HFFc6 (cell line): ENCODE results near the gene CELSR1. TPM values are rescaled to one million over a fixed set of nuclear protein-coding genes. Genes with fewer than 3 reads are reported as not detected.

ENCODE experiments used
- DNase-seq: peaks from one replicate; pipeline ENCODE4 v3.0.0-alpha.2; 2018
- H3K27ac Mint-ChIP-seq: 2 replicates; pipeline ENCODE4 v1.8.0; 2020; ENCODE audit warnings: mild to moderate bottlenecking, mixed read lengths
- H3K27me3 Mint-ChIP-seq: 2 replicates; pipeline ENCODE4 v1.8.0; 2021; ENCODE audit warnings: mild to moderate bottlenecking, moderate library complexity, mixed read lengths; ENCODE audit not compliant: insufficient read depth
- H3K36me3 Mint-ChIP-seq: 2 replicates; pipeline ENCODE4 v1.8.0; 2021; ENCODE audit warnings: low read depth, mixed read lengths
- H3K4me1 Mint-ChIP-seq: 2 replicates; pipeline ENCODE4 v1.8.0; 2020; ENCODE audit warnings: low read depth, mixed read lengths
- H3K4me3 Mint-ChIP-seq: 2 replicates; pipeline ENCODE4 v1.8.0; 2020; ENCODE audit warnings: mild to moderate bottlenecking, moderate library complexity, mixed read lengths
- H3K9me3 Mint-ChIP-seq: 2 replicates; pipeline ENCODE4 v1.8.0; 2020; ENCODE audit warnings: mild to moderate bottlenecking, mixed read lengths
- long read RNA-seq: library from polyadenylated mRNA; unstranded; transcript quantifications from one replicate; pipeline ENCODE4 v2.0.0, GENCODE V29; 2019
- total RNA-seq, 6 experiments: library from RNA; stranded (reverse); fragmentation: NEBNext Ultra II Directional; extraction: Animal tissue kit (Norgen Biotek cat#: 25700); gene quantifications; 2 replicates in 1 of 6; 3 replicates in 5 of 6; pipeline ENCODE4 v1.2.3, GENCODE V29; 2021
- TF ChIP-seq, protein P1 (sequence below): fragments of 200-600 bp; sonication (generic); IDR thresholded peaks from 2 replicates; pipeline ENCODE4 v1.5.0; 2021; ENCODE audit warnings: antibody characterized with exemption, mild to moderate bottlenecking

Gene CELSR1, protein sequence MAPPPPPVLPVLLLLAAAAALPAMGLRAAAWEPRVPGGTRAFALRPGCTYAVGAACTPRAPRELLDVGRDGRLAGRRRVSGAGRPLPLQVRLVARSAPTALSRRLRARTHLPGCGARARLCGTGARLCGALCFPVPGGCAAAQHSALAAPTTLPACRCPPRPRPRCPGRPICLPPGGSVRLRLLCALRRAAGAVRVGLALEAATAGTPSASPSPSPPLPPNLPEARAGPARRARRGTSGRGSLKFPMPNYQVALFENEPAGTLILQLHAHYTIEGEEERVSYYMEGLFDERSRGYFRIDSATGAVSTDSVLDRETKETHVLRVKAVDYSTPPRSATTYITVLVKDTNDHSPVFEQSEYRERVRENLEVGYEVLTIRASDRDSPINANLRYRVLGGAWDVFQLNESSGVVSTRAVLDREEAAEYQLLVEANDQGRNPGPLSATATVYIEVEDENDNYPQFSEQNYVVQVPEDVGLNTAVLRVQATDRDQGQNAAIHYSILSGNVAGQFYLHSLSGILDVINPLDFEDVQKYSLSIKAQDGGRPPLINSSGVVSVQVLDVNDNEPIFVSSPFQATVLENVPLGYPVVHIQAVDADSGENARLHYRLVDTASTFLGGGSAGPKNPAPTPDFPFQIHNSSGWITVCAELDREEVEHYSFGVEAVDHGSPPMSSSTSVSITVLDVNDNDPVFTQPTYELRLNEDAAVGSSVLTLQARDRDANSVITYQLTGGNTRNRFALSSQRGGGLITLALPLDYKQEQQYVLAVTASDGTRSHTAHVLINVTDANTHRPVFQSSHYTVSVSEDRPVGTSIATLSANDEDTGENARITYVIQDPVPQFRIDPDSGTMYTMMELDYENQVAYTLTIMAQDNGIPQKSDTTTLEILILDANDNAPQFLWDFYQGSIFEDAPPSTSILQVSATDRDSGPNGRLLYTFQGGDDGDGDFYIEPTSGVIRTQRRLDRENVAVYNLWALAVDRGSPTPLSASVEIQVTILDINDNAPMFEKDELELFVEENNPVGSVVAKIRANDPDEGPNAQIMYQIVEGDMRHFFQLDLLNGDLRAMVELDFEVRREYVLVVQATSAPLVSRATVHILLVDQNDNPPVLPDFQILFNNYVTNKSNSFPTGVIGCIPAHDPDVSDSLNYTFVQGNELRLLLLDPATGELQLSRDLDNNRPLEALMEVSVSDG (N-terminal part only)
- total RNA-seq, result 1 to 10 TPM; 4.7 to 8.2 (median 6.5) TPM
- long read RNA-seq, partial matches to known transcripts, result 1 of 3 reads
- long read RNA-seq, other reads (novel, unspliced or antisense), result 2 of 3 reads

DNA sequence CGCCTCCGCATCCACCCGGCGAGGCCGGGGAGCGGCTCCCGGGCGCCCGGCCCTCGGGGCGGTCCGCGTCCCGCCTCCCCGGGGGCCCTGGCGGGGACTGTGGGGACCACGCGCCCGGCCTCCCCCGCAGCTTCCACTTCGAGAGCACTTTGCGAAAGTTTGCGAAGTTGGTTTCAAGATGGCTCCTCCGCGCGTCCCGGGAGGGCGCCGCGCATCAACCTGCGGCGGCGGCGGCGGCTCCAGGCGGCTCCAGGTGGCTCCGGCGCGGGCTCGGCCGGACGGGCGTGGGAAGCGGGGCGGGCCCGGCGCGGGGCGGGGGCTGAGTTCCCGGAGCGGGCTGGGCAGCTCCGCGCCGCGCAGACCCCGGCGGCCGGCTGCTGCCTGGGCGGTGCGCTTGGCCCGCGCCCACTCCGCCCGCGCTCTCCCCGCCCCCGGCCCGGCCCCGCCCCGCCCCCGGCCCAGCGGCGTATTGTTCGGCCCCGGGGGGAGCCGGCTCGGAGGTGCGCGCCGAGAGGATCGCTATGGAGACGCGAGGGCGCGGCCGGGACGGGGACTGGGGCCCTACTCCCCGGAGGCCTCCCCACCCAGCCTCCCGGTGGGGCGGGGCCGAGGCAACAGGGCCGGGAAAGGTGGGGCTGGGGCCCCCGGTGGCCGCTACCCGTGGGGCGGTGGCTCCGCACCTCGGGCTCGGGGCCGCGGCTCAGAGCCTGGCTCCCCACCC is at the start of gene CELSR1:
Gene CELSR1, minus strand, starts transcription at position 396 of the 721 bp plus-strand sequence. CDS start 450 bp downstream, outside the sequence.
- TF ChIP-seq, protein P1, sequence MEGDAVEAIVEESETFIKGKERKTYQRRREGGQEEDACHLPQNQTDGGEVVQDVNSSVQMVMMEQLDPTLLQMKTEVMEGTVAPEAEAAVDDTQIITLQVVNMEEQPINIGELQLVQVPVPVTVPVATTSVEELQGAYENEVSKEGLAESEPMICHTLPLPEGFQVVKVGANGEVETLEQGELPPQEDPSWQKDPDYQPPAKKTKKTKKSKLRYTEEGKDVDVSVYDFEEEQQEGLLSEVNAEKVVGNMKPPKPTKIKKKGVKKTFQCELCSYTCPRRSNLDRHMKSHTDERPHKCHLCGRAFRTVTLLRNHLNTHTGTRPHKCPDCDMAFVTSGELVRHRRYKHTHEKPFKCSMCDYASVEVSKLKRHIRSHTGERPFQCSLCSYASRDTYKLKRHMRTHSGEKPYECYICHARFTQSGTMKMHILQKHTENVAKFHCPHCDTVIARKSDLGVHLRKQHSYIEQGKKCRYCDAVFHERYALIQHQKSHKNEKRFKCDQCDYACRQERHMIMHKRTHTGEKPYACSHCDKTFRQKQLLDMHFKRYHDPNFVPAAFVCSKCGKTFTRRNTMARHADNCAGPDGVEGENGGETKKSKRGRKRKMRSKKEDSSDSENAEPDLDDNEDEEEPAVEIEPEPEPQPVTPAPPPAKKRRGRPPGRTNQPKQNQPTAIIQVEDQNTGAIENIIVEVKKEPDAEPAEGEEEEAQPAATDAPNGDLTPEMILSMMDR, result no peak
- Mint-ChIP-seq H3K4me1 (peaks cover 20% of the 10 kb centered on the region), H3K27ac (peak within 1 kb of the TSS; percentile 47; the same call in 1 of the 2 replicates), H3K4me3 (peak within 1 kb of the TSS; percentile 88), H3K9me3 (no peaks in the 10 kb centered on the region; the same call in 1 of the 2 replicates), H3K27me3 (peaks cover 1% of the 10 kb centered on the region), H3K36me3 (peaks cover 5% of the 10 kb centered on the region; the same call in 1 of the 2 replicates)
- DNase-seq, result no peak

DNA sequence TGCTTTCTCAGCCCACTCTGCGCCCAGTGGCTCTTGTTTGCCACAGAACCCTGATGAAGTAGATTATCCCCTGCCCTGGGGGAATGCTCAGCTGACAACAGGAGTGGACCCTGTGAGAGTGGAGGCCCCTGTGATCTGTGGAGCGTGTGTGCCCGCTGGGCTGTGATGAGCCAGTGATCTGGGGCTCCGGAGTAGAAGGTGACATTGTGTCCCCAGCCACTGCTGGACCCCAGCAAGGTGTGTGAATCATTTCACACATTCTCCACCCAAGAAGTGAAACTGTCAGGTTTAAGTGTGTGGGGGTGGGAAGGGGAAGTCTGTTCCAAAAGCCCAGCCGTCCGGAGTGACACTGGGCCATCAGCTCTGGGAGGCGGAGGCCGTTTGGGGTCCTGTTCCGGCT is 49.6 kb upstream of the CELSR1 start:
- H3K36me3 Mint-ChIP-seq, result no peaks in the 10 kb centered on the region
- no peak for DNase-seq
- no peak overlapping the region for H3K27ac Mint-ChIP-seq

DNA sequence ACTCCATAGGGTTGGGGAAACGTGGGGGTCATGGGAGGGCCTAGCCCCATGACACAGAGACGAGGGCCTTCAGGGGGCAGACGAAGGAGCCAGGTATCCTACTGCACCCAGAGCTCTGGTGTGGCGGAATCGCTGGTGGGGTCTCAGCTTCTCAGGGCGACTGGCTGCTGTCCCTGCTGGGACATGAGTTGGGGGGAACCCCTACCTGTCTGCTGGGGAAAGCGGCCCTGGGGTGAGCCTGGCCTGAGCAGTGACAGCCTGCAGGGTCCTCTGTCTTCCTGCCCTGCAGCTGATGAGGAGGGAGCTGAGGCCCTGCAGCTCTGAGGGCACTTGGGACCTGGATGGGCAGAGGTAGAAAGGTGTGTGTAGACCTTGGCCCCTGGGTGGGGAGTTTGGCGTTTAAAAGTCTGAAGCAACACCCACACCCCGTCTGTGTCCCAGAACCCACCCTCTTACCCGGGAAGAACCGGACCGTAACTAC is 49.2 kb upstream of the CELSR1 start:
- TF ChIP-seq, protein P1, result no peak
- H3K27ac Mint-ChIP-seq, result no peak overlapping the region

More for the DNA sequence above, 49.6 kb upstream of the CELSR1 start:
- Mint-ChIP-seq H3K27me3 (peaks cover 6% of the 10 kb centered on the region; the same call in 1 of the 2 replicates), H3K4me3 (no peak overlapping the region), H3K9me3 (no peaks in the 10 kb centered on the region), H3K4me1 (peaks cover 2% of the 10 kb centered on the region)
- TF ChIP-seq, protein P1, result no peak

DNA sequence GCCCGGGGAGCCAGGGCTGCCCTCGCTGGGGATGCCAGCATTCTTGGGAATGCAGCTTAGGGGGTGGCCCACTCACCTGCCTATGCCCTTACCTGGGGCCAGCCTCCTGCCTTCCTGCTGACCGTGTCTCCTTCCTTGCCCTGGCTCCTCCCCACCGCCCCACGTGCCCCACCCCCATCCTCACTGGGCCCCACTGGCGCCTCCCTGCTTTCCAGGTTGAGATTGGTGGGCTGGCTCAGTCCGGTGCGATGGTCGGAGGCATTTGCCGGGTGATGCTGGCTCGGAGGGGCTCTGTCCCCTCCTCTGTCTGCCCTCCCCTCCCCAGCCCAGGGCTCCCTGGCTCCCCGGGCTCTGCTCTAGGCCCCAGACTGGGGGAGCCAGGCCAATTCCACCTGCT is 48.7 kb upstream of the CELSR1 start:
- TF ChIP-seq, protein P1, result no peak
- no peak for DNase-seq
- Mint-ChIP-seq H3K27ac (no peak overlapping the region), H3K27me3 (peaks cover 6% of the 10 kb centered on the region; the same call in 1 of the 2 replicates), H3K4me3 (no peak overlapping the region), H3K36me3 (no peaks in the 10 kb centered on the region), H3K4me1 (no peaks in the 10 kb centered on the region), H3K9me3 (no peaks in the 10 kb centered on the region)

More for the DNA sequence above, 49.2 kb upstream of the CELSR1 start:
- H3K9me3 Mint-ChIP-seq, result no peaks in the 10 kb centered on the region
- H3K27me3 Mint-ChIP-seq, result peaks cover 6% of the 10 kb centered on the region; the same call in 1 of the 2 replicates
- no peaks in the 10 kb centered on the region for H3K4me1 Mint-ChIP-seq
- no peaks in the 10 kb centered on the region for H3K36me3 Mint-ChIP-seq
- no peak for DNase-seq
- H3K4me3 Mint-ChIP-seq, result no peak overlapping the region
